Stimulated activated CD4-positive, alpha-beta T cell treated with anti-CD3 and anti-CD28 coated beads, Interleukin-15, amount 100 ng/mL, for 1 hour (primary cell): Measurements from ENCODE around the gene KCNA5.
A peak's percentile ranks its signal among the peaks of the same experiment; 100 is the strongest.

Experiments
- DNase-seq, 2 donors: peaks; one replicate each; pipeline ENCODE4 v3.0.0-alpha.2; 2020; ENCODE audit warnings: low read depth in 1 of 2, low spot score in 1 of 2

Gene KCNA5

DNA sequence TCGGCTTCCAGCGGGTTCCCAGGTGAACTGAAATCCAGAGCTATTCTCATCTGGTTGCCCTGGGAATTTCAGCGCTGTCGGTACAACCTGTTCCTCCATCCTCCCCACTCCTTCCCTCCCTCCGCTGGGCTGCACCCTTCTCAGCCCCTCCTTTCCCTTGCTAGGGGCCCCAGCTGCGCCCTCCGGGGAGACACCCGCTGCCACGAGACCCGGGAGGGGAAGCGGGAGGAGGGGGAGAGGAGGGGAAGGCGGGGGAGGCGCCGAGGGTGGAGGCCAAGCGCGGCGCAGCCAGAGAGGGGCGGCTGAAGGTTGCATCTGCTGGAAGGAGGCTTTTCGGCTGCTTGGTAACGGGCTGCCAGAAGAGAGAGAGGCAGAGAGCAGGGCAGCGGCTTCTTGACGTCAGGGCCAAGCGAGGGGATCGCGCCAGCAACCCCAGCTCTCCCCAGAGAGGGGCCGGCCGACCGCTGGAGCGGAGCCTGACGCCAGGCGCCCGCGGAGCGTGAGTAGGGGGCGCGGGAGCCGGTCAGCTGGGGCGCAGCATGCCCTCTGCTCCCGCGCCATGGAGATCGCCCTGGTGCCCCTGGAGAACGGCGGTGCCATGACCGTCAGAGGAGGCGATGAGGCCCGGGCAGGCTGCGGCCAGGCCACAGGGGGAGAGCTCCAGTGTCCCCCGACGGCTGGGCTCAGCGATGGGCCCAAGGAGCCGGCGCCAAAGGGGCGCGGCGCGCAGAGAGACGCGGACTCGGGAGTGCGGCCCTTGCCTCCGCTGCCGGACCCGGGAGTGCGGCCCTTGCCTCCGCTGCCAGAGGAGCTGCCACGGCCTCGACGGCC is at the start of gene KCNA5:
KCNA5 (plus strand) TSS at position 291 of the 831 bp plus-strand sequence; CDS start at position 560, 269 bp downstream.
- DNase-seq: no peak

DNA sequence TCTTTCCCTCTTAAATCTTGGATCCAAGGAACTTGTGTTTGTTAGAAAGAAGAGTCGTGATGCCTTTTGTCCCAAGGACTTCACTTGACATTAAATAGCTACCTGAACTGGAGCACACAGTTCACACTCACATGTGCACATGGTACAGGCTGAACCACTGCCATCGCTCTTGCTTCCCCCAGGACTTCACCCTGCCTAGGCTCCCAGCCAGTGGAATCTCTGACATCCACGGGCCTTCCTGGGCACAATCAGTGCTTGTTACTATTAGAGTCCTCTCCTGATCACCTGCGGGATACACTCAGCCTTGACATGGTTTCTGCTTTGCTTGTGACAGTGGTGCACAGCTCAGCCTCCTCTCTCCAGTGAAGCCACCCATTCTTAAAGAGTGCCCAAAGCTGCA is 49.1 kb upstream of the KCNA5 start:
- no peak for DNase-seq

DNA sequence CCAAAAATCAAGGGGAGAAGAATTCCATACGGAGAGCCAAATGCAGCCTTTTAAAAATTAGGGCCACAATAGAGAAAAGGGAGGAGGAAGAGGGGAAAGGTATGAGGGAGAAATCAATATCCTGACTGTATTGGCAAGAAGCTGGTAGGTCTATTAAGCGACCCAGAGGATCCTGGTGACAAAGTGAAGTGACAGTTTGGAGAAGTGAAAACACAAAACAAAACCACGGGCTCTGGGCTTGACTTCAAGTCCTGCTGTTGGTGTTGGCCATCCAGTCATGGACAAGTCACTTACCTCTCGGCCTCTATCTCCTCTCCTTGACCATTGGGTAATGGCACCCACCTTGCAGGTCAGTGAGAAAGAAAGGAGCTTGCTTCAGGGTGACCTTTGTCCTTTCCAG is 47.0 kb upstream of the KCNA5 start:
- DNase-seq: no peak

DNA sequence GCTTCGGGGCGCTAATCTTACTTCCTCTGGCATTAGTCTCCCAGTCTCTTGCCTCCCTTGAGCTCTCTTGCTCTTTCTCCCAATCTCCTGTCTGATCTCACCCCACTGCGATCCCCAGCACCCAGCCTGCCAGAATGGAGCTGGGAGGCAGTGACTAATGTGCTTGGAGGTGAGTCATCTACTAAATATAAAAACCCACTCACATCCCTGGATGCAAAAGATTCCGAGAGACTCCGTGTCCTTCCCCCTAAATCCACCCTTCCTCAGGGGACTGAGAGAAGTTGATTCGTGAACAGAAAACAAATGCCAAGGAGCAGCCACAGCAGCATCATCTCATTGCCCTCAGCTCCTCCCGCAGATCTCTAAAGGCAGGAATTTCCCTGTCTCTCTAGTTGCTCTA is 45.7 kb upstream of the KCNA5 start:
- DNase-seq: no peak

DNA sequence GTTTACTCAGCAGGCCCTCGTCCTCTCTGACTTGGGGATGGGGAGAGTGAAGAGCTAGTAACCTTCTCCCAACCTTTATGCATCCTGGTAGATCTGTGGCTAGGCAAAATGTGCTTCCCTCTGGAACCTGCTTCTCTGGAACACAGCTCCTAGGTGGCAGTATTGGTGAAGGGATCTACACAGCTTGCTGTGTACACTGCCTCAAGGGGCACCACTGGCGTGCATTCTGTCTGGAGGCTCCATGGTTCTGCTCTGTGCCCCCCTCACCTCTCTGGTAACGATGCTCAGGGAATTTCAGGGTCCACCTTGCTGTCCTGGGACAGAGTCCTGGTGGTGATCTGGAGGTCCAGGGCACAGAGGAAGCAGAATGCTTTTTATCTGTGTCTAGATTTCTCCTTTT is 43.5 kb upstream of the KCNA5 start:
- DNase-seq: no peak

DNA sequence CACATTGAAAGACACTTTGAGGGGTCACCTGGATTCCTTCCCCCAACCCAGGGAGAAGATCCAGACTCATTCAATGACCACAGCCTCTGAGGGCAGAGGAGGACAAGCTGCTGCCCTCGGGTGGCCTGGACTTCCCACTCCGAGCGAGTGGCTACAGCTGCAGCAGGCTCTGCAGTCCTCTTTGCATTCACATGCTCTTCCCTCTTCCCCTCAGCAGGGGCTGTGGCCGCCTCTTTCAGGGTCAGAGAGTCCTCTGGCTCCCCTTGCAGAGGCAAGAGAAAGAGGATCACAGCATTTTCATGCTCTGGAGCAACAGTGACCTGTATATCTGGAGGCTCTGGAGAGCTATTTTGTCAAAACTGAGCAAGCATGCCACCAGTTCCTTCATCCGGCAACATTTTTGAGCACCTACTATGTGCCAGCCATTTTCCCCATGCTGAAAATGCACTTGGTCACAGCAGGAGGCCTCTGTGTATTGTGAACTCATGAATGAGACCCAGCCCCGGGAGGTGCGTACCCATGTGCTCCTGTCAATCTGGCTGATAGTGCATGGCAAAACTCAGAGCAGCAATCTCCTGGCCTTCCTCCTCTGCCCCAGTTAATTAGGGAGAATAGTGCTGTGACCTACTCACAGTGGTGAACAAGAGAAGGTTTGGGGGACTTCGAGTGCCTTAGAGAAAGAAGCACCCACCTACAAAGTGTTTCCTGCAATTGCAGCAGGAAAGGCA is 42.9 kb upstream of the KCNA5 start:
- no peak for DNase-seq

DNA sequence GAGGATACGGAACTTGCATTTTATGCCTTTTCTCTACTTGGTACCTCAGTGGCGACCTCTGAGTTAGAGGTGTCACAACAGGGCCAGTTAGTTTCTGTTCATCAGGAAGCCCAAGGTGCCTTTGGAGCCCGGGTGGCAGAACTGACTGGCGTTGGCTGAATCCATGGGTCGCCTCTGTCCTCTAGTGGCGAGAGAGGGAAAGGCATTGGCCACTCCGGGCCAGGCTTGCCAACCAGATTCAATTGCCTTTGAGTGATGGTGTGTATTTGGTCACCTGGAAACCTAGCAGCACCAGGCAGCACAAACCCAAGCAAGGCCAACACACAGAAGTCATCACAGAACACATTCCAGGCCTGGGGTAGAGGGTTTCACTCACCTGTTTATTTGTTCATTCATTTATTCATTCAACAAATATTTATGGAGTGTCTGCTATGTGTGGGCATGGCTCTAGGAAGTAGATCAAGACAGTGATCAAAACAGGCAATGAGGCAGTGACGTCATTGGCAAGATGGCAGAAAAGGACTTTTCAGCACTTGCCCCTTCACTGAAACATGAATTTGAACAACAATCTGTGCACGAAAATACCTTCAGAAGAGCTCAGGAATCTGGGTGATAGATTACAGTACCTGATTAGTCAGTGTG is 40.5 kb upstream of the KCNA5 start:
- peak in 1 of 2 donors; percentile 5 for DNase-seq

DNA sequence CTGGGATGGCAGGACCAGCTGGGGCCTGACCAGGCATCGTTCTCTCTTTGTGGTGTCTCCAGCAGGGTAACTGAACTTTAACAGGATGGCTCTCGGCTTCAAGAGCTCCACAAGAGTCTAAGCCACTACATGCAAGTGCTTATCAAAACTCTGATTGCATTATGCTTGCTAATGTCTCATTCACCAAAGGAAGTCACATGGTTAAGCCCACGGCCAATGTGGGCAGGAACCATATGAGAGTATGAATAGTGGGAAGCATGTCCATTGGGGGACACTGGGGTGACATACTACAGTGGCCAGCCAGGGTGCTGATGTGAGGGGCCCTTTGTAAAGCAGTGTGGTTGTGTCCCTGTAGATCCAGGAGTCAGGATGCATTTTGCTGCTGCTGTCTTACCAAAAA is 35.0 kb upstream of the KCNA5 start:
- no peak for DNase-seq

DNA sequence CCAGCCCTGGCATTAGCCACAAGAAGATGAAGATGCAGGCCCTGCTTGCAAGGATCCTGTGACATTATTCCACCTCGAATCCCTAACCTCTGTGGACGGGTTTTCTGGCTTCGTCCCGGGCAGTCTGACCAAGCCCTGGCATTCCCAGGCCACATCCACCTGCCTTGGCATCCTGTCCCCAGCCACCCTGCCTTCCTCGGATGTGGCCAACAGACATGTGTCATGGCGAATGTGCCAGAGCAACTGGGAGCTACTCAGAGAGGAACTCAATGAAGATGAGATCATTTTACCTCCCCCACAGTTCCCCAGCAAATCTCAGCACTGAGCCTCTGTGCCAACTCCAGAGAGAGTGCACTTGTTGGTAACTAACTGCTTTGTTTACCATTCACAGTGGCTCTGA is 33.5 kb upstream of the KCNA5 start:
- DNase-seq: no peak

DNA sequence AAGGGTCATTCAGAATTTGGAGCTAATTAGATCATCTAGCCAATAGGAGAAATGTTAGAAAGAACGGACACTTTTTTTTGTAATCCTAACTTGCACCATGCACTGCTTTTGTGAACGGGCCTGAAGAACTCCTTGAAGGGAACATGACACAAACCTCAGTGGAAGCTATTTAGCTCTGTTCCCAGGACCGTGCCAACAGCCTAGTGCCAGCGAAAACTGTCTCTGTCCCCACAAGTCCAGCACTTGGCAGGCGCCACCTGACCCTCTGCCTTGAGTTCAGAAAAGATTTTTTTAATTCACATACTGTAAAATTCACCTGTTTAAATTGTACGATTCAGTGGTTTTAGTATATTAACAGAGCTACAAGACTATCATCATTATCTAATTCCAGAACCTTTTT is 31.3 kb upstream of the KCNA5 start:
- DNase-seq: no peak

DNA sequence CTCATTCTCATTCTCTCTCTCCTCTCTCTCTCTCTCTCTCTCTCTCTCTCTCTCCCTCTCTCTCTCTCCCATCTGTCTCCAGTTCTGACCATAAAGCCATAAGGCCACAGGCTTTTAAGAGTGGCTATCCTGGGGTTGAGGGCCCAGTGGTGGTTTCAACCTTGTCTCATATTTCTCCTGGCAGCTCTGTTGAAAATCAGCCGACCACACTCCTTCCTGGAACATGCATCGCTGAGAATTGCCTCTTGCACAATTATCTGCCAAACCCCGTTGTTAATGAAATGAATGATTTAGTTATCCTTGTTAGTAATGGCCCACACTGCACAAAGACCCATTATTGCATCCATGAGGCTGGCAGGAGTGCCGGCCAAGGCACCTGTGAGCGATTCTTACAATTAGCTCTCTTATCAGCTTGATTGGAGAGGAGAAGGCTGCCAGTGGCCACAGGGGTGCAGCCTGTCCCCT is 30.4 kb upstream of the KCNA5 start:
- no peak for DNase-seq

DNA sequence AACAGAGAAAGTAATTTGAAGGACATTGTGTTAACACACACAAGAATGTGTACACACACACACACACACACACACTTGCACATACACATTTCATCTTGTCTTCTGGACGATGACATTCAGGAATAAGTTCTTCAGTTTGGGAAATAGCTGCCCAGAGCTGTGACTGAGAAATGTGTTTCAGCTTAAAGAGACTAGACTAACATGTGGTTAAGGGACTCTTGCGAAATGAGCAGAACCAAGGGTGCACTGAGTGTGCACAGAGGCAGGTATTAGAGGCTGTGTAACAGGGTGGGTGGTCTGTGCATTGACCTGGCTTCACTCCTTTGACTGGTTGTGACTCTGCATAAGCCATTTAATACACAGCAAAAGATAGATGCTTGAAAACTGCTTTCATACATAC is 29.4 kb upstream of the KCNA5 start:
- no peak for DNase-seq

DNA sequence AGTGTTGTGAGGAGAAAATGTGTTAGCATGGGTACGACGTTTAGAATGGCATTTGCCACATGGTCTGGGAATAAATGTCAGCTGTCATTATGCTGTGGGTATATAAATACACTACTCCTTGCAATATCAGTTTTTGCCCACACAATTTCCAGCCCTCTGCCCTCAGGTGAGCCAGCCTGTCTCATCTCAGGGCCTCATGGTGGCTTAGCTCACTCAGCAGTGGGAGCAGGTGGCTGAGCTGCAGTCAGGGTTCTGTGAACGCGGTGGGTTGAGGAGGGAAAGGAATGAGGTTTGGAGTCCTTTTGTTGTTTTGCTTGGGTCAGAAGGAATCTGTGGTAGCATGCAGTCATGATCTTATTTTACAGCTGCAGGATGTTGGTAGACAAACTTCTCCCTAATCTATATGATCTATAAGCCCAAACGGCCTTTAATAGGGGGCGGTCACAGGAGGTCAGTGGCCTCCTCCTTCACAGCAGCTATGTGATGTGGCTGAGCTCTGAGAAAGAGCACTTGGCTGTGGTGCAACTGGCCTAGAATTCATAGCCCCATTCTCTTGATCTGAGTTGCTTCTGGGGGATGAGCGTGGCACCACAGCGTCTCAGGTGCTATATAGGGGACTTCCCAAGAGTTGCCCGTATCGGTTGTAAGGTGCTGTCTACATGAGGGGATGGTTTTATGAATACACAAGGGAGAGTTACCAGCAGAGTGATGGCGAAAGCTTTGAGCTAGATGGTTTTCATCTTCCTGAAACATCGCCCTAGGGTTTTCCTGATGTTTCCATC is 27.8 kb upstream of the KCNA5 start:
- DNase-seq: no peak

DNA sequence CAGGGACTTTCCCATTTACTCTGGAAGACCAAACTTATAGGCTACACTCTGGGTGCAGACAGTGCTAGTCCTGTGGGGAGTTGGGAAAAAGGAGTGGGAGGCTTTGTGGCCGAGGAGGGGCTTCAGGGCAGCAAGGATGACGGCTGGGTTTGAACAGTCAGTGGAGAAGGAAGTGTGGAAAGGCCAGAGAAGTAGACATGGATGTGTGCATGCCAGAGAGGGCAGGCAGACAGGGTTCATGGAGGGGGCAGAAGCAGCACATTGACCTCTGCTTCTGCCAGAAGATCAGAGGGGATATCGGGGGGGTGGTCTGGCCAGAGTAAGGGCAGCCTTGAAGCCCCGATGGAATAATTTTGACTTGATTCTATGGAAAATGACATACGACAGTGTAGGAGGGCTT is 27.2 kb upstream of the KCNA5 start:
- no peak for DNase-seq

DNA sequence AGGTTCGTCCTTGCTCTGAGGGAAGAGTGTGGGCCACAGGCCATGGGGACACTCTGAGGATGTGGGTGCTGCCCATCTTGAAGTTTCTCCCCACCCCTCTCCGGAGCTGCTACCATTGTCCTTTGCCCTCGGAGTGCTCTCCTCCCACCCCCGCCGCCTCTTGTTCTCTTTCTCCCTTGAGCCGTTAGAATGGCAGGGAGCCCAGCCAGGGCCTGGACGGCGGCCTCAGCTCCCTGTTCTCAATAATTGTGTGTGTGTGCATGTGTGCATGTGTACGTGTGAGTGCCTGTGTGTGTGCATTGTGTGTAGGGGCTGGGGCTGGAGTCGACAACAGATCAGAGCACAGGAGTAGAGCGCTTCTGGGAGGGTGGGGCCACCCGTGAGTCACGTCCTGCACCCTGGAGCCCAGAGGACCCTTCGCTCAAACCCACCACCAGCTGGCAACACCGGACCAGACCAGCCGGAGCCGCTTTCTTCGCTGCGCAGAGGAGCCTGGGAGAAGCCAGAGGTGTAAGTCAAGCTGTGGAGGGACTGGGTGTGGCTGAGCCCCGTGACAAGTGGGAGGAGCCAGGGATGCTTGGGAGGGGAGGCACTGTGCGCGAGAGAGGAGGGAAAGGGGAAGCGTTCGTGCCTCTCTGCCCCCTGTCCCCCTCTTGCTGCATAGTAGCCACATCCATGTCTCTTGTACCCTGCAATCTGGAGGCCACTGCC is 25.9 kb upstream of the KCNA5 start:
- DNase-seq: no peak

DNA sequence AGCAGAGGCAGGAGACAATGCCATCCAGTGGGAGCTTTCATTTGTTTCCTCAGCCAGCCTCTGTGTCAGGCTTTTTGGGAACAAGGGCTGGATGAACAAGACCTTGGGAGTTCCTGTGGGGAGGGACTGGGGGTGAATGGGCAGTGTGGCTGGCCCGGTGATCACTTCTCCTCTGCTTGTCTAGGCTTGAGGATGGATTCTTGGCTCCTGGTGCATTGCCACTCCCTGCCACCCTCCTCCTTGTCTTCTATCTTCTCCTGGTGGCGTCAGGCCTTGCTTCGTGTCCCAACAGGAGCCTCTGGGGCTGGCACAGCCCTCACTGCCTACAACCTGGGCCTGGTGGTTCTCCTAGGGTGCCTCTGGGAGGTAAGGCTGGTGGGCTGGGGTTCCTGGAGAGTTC is 25.0 kb upstream of the KCNA5 start:
- no peak for DNase-seq

DNA sequence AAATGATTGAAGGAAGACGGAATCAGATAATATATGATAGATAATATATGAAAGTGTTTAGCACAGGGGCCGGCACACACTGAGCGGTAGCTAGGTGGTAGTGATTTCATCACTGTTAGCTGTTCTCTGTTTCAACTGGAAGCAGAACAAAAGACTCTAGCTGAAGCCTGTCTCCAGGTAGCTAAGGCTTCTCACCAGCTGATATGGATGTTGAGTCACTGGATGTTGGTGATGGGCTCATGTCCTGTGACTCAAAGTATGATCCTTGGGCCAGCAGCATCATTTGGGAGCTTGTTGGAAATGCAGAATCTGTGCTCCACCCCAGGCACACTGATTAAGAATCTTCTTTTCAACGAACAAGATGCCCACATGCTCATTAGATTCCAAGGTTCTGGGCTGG is 21.7 kb upstream of the KCNA5 start:
- DNase-seq: no peak

DNA sequence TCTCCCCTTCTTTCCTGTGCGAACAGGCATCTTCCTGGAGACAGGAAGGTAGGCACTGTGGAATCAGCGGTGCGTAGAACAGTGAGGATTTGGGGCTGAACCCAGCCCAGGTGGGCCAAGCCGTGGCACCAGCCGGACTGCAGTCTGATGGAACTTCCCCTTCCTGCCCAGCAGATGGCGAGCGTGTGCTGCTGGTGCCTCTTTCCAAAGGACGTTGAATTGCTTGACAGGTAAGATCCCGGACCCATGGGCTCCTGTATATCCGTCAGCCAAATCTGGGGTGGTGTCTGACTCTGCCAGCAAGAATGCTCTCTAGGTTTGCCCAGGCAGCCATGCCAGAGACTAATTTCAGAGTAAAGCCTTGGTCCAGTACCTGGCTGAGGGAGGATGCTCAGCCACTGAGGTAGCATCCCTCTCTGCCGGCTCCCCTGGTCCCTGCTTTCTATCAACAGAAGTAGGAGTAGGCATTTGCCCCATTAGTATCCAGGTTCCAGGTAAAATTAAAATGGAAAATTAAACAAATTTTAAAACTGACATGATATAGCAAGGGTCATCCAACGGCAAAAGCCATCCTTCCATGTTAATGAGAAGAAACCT is 21.1 kb upstream of the KCNA5 start:
- DNase-seq: peak in 1 of 2 donors; percentile 5

DNA sequence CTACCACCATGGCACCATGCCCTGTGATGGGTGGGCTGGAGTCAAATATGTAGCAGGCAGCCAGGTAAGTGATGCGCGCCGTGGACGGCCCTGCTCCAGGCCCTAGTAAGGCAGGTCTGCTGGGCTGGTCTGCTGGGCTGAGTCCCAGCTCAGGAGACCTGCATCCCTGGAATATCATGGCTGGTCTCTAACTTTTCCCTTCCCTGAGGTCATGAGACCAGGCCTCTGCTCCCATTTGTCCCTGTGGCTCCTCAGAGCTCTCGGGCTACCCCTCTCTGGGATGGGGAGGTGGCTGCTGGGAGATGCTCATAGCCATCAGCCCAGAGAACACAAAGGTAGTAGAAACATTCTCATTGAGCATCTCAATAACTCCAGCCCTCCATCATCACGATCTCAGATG is 19.8 kb upstream of the KCNA5 start:
- DNase-seq: no peak

DNA sequence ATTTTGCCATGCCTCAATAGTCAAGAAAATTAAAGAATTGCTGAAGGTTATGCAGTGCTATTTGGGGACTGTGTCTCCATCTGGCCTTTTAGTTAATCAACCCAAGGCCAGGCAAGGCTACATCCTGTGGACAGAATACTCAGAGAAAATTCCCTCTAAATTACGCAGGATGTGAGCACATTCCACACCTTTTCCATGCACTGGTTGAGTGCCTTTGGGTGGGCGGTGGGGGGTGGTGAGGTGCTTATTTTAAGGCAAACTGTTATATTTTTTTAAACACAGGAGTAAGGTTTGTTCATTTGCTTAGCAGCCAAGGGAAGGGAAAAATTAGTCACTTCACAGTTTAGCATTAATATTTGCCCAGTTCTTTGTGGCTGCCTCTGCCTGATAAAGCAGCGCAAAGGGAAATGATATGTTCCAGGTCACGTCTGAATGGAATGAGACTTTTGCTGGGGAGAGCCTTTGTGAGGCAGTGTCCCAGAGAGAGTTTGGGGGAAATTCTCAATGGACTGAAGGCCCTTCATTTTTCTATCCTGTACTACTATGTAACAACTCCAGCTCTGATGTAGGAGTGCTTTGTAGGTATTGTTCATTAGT is 17.2 kb upstream of the KCNA5 start:
- no peak for DNase-seq
